Ishikawa (cell line): ENCODE data around the gene GPX8.

Experiments
- CEBPB ChIP-seq: IDR thresholded peaks from 2 replicates; pipeline ENCODE4 v1.6.1; 2012
- CREB1 ChIP-seq: IDR thresholded peaks from 2 replicates; pipeline ENCODE4 v1.6.1; 2012; ENCODE audit warnings: low read depth
- EGR1 ChIP-seq: IDR thresholded peaks from 2 replicates; pipeline ENCODE4 v1.6.1; 2012
- EP300 ChIP-seq: IDR thresholded peaks from 2 replicates; pipeline ENCODE4 v1.6.1; 2012; ENCODE audit warnings: borderline replicate concordance
- FOXM1 ChIP-seq: IDR thresholded peaks from 2 replicates; pipeline ENCODE4 v1.6.1; 2012; ENCODE audit warnings: low read depth, borderline replicate concordance
- NFIC ChIP-seq: IDR thresholded peaks from 2 replicates; pipeline ENCODE4 v1.6.1; 2012
- RAD21 ChIP-seq: IDR thresholded peaks from 2 replicates; pipeline ENCODE4 v1.6.1; 2012; ENCODE audit warnings: low read depth
- TAF1 ChIP-seq: IDR thresholded peaks from 2 replicates; pipeline ENCODE4 v1.6.1; 2012; ENCODE audit warnings: low read depth, mild to moderate bottlenecking
- TCF12 ChIP-seq: IDR thresholded peaks from 2 replicates; pipeline ENCODE4 v1.6.1; 2012; ENCODE audit warnings: low read depth
- TEAD4 ChIP-seq: IDR thresholded peaks from 2 replicates; pipeline ENCODE4 v1.6.1; 2012
- USF1 ChIP-seq: IDR thresholded peaks from 2 replicates; pipeline ENCODE4 v1.6.1; 2012
- YY1 ChIP-seq: IDR thresholded peaks from 2 replicates; pipeline ENCODE4 v1.6.1; 2012; ENCODE audit warnings: low read depth
- ZBTB7A ChIP-seq: IDR thresholded peaks from 2 replicates; pipeline ENCODE4 v1.6.1; 2012; ENCODE audit warnings: low read depth
- TF ChIP-seq, protein P1 (sequence below): IDR thresholded peaks from 2 replicates; pipeline ENCODE4 v1.6.1; 2012
- TF ChIP-seq, protein P2 (sequence below): IDR thresholded peaks from 2 replicates; pipeline ENCODE4 v1.6.1; 2012; ENCODE audit warnings: low read depth, mild to moderate bottlenecking

GPX8 gene

GRCh38 chr5:55191165-55191564 is 31.2 kb downstream of the GPX8 start:
- TF ChIP-seq RAD21 (no peak), TEAD4 (no peak), YY1 (no peak), ZBTB7A (no peak), TAF1 (no peak), NFIC (no peak), EP300 (no peak), TCF12 (no peak), CEBPB (no peak), USF1 (no peak), EGR1 (no peak), CREB1 (no peak), FOXM1 (no peak)
- TF ChIP-seq, protein P1, sequence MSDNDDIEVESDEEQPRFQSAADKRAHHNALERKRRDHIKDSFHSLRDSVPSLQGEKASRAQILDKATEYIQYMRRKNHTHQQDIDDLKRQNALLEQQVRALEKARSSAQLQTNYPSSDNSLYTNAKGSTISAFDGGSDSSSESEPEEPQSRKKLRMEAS, result no peak
- TF ChIP-seq, protein P2, sequence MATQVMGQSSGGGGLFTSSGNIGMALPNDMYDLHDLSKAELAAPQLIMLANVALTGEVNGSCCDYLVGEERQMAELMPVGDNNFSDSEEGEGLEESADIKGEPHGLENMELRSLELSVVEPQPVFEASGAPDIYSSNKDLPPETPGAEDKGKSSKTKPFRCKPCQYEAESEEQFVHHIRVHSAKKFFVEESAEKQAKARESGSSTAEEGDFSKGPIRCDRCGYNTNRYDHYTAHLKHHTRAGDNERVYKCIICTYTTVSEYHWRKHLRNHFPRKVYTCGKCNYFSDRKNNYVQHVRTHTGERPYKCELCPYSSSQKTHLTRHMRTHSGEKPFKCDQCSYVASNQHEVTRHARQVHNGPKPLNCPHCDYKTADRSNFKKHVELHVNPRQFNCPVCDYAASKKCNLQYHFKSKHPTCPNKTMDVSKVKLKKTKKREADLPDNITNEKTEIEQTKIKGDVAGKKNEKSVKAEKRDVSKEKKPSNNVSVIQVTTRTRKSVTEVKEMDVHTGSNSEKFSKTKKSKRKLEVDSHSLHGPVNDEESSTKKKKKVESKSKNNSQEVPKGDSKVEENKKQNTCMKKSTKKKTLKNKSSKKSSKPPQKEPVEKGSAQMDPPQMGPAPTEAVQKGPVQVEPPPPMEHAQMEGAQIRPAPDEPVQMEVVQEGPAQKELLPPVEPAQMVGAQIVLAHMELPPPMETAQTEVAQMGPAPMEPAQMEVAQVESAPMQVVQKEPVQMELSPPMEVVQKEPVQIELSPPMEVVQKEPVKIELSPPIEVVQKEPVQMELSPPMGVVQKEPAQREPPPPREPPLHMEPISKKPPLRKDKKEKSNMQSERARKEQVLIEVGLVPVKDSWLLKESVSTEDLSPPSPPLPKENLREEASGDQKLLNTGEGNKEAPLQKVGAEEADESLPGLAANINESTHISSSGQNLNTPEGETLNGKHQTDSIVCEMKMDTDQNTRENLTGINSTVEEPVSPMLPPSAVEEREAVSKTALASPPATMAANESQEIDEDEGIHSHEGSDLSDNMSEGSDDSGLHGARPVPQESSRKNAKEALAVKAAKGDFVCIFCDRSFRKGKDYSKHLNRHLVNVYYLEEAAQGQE, result no peak

DNA sequence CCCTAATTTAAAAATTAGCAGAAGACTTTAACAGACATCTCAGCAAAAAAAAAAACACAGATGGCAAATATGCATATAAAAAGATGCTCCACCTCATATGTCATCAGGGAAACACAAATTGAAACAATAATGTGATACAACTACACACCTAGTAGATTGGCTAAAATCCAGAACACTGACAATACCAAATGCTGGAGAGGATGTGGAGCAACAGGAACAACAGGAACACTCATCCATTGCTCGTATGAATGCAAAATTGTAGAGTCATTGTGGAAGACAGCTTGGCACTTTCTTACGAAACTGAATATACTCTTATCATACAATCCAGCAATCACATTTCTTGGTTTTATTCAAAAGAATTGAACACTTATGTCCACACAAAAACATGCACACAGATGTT is 45.0 kb downstream of the GPX8 start:
- TF ChIP-seq, protein P2, result no peak
- TF ChIP-seq TCF12 (no peak), CREB1 (no peak), TAF1 (no peak), ZBTB7A (no peak), TEAD4 (no peak), NFIC (no peak), EGR1 (no peak), FOXM1 (no peak), EP300 (no peak), RAD21 (no peak), YY1 (no peak), CEBPB (no peak), USF1 (no peak)
- TF ChIP-seq, protein P1, result no peak

DNA sequence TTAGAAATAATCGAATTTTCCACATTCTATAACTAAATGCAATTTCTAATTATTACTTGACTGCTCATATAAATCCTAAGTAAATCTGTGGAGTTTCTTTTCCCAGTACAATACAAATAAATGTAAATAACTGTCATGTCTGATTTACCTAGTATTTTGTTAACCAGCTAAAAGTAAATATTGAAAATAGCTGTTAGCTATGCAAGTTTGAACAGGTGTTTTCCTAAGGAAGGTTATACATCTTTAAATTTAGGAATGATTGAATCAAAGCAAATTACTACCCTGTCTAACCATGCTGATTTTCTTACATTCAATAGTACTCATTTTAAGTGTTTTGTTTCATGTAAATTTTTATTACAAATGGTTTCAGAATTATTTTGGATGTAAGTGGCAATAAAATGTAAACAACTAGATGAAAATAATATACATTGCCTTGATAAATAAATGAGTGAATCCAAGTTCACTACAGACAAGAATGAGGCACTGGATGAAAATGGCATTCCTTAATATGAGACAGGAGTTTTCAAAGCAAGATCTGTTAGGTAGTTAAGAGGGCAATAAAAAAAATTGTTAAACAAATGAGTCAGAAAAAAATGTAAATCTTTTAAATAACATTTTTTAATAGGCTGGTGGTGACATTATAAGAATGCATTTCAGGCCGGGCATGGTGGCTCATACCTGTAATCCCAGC is 51.4 kb downstream of the GPX8 start:
- TF ChIP-seq USF1 (no peak), TCF12 (no peak), EP300 (no peak), CREB1 (no peak), NFIC (no peak), FOXM1 (no peak), ZBTB7A (no peak), RAD21 (no peak), TEAD4 (no peak)
- TF ChIP-seq, protein P1, result no peak
